Calu3 (cell line): ENCODE measurements around the gene KPNA2. TPM values are rescaled to one million over a fixed set of nuclear protein-coding genes. Genes with fewer than 3 reads are reported as not detected.

Experiments
- Bru-seq: library from RNA; stranded (reverse); fragments of 400-500 nt; gene quantifications from one replicate; lab custom pipeline; 2021; lab: Mats Ljungman, UMichigan
- BruChase-seq, 2 experiments: library from RNA; stranded (reverse); fragments of 400-500 nt; gene quantifications; one replicate each; lab custom pipeline; 2021; lab: Mats Ljungman, UMichigan
- BruUV-seq: library from RNA; stranded (reverse); fragments of 400-500 nt; replicated peaks from 2 replicates; lab custom pipeline; 2021; lab: Mats Ljungman, UMichigan
- CTCF ChIA-PET: fragments of 300-600 bp; sonication (Branson Sonifier 250); formaldehyde crosslinking; loops from one replicate; lab custom pipeline; 2022; ENCODE audit warnings: antibody characterized with exemption; lab: Charles Lee
- DNase-seq: peaks from one replicate; pipeline ENCODE4 v3.0.0; 2022
- H3K27ac Mint-ChIP-seq: one replicate; pipeline ENCODE4 v1.8.0; 2022; ENCODE audit warnings: mixed read lengths; ENCODE audit not compliant: unreplicated experiment
- H3K27me3 Mint-ChIP-seq: one replicate; pipeline ENCODE4 v1.8.0; 2022; ENCODE audit warnings: mixed read lengths; ENCODE audit not compliant: unreplicated experiment
- H3K36me3 Mint-ChIP-seq: one replicate; pipeline ENCODE4 v1.8.0; 2022; ENCODE audit warnings: mild to moderate bottlenecking, moderate library complexity, mixed read lengths; ENCODE audit not compliant: insufficient read depth, unreplicated experiment
- H3K4me1 Mint-ChIP-seq: one replicate; pipeline ENCODE4 v1.8.0; 2022; ENCODE audit warnings: mild to moderate bottlenecking, low read depth, mixed read lengths; ENCODE audit not compliant: unreplicated experiment
- H3K4me3 Mint-ChIP-seq: one replicate; pipeline ENCODE4 v1.8.0; 2022; ENCODE audit warnings: mild to moderate bottlenecking, low read depth, moderate library complexity, mixed read lengths; ENCODE audit not compliant: unreplicated experiment
- H3K9me3 Mint-ChIP-seq: one replicate; pipeline ENCODE4 v1.8.0; 2022; ENCODE audit warnings: low read depth, mixed read lengths; ENCODE audit not compliant: unreplicated experiment
- CTCF ChIP-seq: fragments of 200-600 bp; IDR thresholded peaks from one replicate; pipeline ENCODE4 v1.8.0; 2022; ENCODE audit warnings: antibody characterized with exemption; ENCODE audit not compliant: unreplicated experiment
- intact Hi-C: fragments of 100-400 bp; cut with micrococcal nuclease; formaldehyde crosslinking; loops from one replicate; pipeline ENCODE4 v1.10.0; 2022; ENCODE audit not compliant: unreplicated experiment
- long read RNA-seq: library from polyadenylated mRNA; stranded (forward); transcript quantifications from one replicate; pipeline ENCODE4 v2.0.0, GENCODE V29; 2022
- total RNA-seq: library from RNA; stranded (reverse); gene quantifications from 2 replicates; pipeline ENCODE4 v1.2.3, GENCODE V29; 2022

The KPNA2 gene
- total RNA-seq (188 and 209 TPM in 2 replicates), Bru-seq, nascent RNA (percentile 95 among the genes with signal in this experiment), BruChase-seq, experiment 1, labeled RNA remaining after a 6-hour chase (percentile 98 among the genes with signal in this experiment), BruChase-seq, experiment 2, labeled RNA remaining after a 2-hour chase (percentile 99 among the genes with signal in this experiment)
- long read RNA-seq, transcript KPNA2-201 (11 exons, 2,181 nt) = major isoform, 421 of 453 reads
- long read RNA-seq, partial matches to known transcripts = 8 of 453 reads
- long read RNA-seq, other reads (novel, unspliced or antisense) = 24 of 453 reads

DNA sequence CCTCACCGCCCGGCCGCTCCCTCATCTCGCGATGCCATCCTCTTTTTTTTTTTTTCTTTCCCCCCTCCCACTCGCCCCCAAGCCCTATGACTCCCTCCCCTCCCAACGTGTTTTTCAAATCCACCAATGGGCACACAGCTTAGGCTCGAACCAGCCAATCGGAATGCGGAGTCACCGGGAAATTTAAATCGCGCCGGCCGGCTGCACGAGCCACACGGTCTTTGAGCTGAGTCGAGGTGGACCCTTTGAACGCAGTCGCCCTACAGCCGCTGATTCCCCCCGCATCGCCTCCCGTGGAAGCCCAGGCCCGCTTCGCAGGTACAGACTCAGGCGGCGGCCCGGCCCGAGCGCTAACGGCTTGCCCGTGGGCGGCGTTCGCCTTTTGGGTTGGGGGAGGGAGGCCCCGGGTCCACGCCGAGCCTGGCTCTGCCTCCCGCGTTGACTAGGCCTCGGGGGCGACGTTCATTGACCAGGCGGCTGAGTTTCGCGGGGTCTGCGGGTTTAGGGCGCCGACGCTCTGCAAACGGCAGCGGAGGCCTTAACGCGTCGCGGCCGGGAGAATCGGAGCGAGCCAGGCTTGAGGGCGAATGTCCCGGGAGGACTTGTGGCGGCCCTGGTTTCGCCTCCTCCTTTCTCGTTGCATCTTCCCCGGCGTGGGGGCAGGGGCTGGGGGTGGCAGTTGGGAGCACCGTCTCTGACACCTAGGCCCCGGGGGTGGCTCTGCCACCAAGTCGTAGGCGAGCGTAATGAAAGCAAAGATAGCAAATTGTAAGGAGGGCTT, at the start of gene KPNA2:
Gene KPNA2, plus strand, starts transcription at position 213 of the 781 bp plus-strand sequence. CDS start 1,398 bp downstream, outside the sequence.
- H3K27ac Mint-ChIP-seq = peak within 1 kb of the TSS; percentile 95
- CTCF ChIA-PET = interaction anchor here (0.6 to 1.0 kb wide), 4 partner anchors 11 to 247 kb away, joined by 3 to 7 read pairs (median 4); no protein-coding TSS in a partner anchor
- intact Hi-C loops = no loop called here
- peaks cover 13% of the 10 kb centered on the region for H3K4me1 Mint-ChIP-seq
- DNase-seq = peak; percentile 92
- no peaks in the 10 kb centered on the region for H3K9me3 Mint-ChIP-seq
- H3K27me3 Mint-ChIP-seq = no peaks in the 10 kb centered on the region
- peaks cover 54% of the 10 kb centered on the region for H3K36me3 Mint-ChIP-seq
- no peak for TF ChIP-seq CTCF
- BruUV-seq = TSS peak; percentile 92
- H3K4me3 Mint-ChIP-seq = peak within 1 kb of the TSS; percentile 90

- H3K27ac Mint-ChIP-seq = no peak overlapping the region
- BruUV-seq = no TSS peak
- CTCF ChIA-PET = no interaction called here
- H3K27me3 Mint-ChIP-seq = no peaks in the 10 kb centered on the region
- no peak for DNase-seq
- H3K4me1 Mint-ChIP-seq = peaks cover 20% of the 10 kb centered on the region
- H3K9me3 Mint-ChIP-seq = no peaks in the 10 kb centered on the region
- intact Hi-C loops = no loop called here
- TF ChIP-seq CTCF = no peak
- H3K4me3 Mint-ChIP-seq = no peak overlapping the region
- H3K36me3 Mint-ChIP-seq = peaks cover 33% of the 10 kb centered on the region
Measured at GRCh38 chr17:67990909-67991308, 44.6 kb upstream of the KPNA2 start.

- no TSS peak for BruUV-seq
- no peak for TF ChIP-seq CTCF
- H3K4me1 Mint-ChIP-seq = peaks cover 21% of the 10 kb centered on the region
- H3K4me3 Mint-ChIP-seq = peak overlapping the region; percentile 87
- CTCF ChIA-PET = no interaction called here
- no peaks in the 10 kb centered on the region for H3K27me3 Mint-ChIP-seq
- peaks cover 41% of the 10 kb centered on the region for H3K36me3 Mint-ChIP-seq
- no peak for DNase-seq
- intact Hi-C loops = no loop called here
- peak overlapping the region; percentile 88 for H3K27ac Mint-ChIP-seq
- no peaks in the 10 kb centered on the region for H3K9me3 Mint-ChIP-seq
Measured at GRCh38 chr17:67992548-67993152, 42.9 kb upstream of the KPNA2 start.

GRCh38 chr17:67993153-67993997, 42.2 kb upstream of the KPNA2 start:
- no peaks in the 10 kb centered on the region for H3K9me3 Mint-ChIP-seq
- intact Hi-C loops = no loop called here
- peak overlapping the region; percentile 88 for H3K27ac Mint-ChIP-seq
- no peak for TF ChIP-seq CTCF
- peaks cover 41% of the 10 kb centered on the region for H3K36me3 Mint-ChIP-seq
- no TSS peak for BruUV-seq
- peak; percentile 89 for DNase-seq
- peak overlapping the region; percentile 87 for H3K4me3 Mint-ChIP-seq
- peaks cover 21% of the 10 kb centered on the region for H3K4me1 Mint-ChIP-seq
- H3K27me3 Mint-ChIP-seq = no peaks in the 10 kb centered on the region
- CTCF ChIA-PET = no interaction called here
